Measurements from ENCODE around the gene PDIA4.

- TF ChIP-seq CTCF (IDR thresholded peaks at IDR 0.05): no peak
- TF ChIP-seq POLR2A (IDR thresholded peaks at IDR 0.05): no peak
These were observed 68.6 kb downstream of the PDIA4 start for GRCh38 chr7:148959726-148960125.

All from heart left ventricle (tissue), 13 donors.